Measurements from ENCODE around the gene TCERG1L. TPM values are rescaled to one million over a fixed set of nuclear protein-coding genes. Genes with fewer than 3 reads are reported as not detected.
"Not testable (repeated sequence)": the region's sequence is repeated elsewhere in the genome, so short reads cannot be mapped to it uniquely, and the experiment has no call there.

The TCERG1L gene
- total RNA-seq, 6 experiments from 2014 or later, result not detected

GRCh38 chr10:131109726-131110125 lies 201.8 kb downstream of the TCERG1L start:
- ATAC-seq, result no peak
- Histone ChIP-seq H3K9me3 (no peaks in the 10 kb centered on the region), H3K4me3 (no peak overlapping the region), H3K27me3 (no peaks in the 10 kb centered on the region), H3K4me1 (no peaks in the 10 kb centered on the region), H3K27ac (no peak overlapping the region), H3K36me3 (no peaks in the 10 kb centered on the region)
- intact Hi-C loops (cut with DNase I), result no loop called here
- DNase-seq, result no peak
- 80% methylated on average over 1 of the region's 16 CpGs for WGBS (ENCODE audit: insufficient coverage, low coverage, low lambda C conversion rate, missing lambda C conversion rate)
- TF ChIP-seq, protein P1, sequence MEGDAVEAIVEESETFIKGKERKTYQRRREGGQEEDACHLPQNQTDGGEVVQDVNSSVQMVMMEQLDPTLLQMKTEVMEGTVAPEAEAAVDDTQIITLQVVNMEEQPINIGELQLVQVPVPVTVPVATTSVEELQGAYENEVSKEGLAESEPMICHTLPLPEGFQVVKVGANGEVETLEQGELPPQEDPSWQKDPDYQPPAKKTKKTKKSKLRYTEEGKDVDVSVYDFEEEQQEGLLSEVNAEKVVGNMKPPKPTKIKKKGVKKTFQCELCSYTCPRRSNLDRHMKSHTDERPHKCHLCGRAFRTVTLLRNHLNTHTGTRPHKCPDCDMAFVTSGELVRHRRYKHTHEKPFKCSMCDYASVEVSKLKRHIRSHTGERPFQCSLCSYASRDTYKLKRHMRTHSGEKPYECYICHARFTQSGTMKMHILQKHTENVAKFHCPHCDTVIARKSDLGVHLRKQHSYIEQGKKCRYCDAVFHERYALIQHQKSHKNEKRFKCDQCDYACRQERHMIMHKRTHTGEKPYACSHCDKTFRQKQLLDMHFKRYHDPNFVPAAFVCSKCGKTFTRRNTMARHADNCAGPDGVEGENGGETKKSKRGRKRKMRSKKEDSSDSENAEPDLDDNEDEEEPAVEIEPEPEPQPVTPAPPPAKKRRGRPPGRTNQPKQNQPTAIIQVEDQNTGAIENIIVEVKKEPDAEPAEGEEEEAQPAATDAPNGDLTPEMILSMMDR (IDR thresholded peaks at IDR 0.05), result no peak
- no peak for TF ChIP-seq POLR2A (IDR thresholded peaks at IDR 0.05)

DNA sequence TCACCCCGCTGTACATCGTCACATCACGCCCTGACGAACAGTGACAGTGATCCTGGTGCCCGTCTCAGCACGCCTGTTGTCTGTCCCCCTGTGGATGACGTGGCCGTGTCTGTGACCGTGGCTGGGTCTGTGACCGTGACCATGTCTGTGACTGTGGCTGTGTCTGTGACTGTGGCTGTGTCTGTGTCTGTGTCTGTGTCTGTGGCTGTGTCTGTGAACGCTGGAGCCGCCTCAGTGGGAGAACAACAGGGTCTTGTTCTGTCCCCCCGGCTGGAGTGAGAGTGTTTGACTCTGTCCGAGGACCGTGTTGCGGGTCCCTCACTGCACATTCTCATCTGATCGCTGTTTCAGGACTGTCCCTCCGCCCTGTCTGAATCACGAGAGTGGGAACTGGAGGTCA lies 202.2 kb downstream of the TCERG1L start:
- WGBS (ENCODE audit: insufficient coverage, low coverage, low lambda C conversion rate, missing lambda C conversion rate), result 78% methylated on average over 13 of the region's 19 CpGs
- intact Hi-C loops (cut with DNase I), result no loop called here
- ATAC-seq (no peak), DNase-seq (no peak)
- Histone ChIP-seq H3K4me1 (no peaks in the 10 kb centered on the region), H3K27me3 (no peaks in the 10 kb centered on the region), H3K9me3 (no peaks in the 10 kb centered on the region), H3K27ac (no peak overlapping the region), H3K4me3 (no peak overlapping the region), H3K36me3 (no peaks in the 10 kb centered on the region)
- TF ChIP-seq, protein P1 (IDR thresholded peaks at IDR 0.05), result no peak
- no peak for TF ChIP-seq POLR2A (IDR thresholded peaks at IDR 0.05)

- intact Hi-C loops (cut with DNase I), result no loop called here
- 91% methylated on average over 3 of the region's 9 CpGs for WGBS (ENCODE audit: insufficient coverage, low coverage, low lambda C conversion rate, missing lambda C conversion rate)
Observed at GRCh38 chr10:131107970-131108369, 203.6 kb downstream of the TCERG1L start.

GRCh38 chr10:131102676-131103075 lies 208.8 kb downstream of the TCERG1L start:
- Histone ChIP-seq H3K27ac (no peak overlapping the region), H3K9me3 (no peaks in the 10 kb centered on the region), H3K36me3 (no peaks in the 10 kb centered on the region), H3K27me3 (no peaks in the 10 kb centered on the region), H3K4me3 (no peak overlapping the region), H3K4me1 (no peaks in the 10 kb centered on the region)
- no peak for ATAC-seq
- no peak for DNase-seq
- WGBS (ENCODE audit: insufficient coverage, low coverage, low lambda C conversion rate, missing lambda C conversion rate), result 62% methylated on average over 3 of the region's 13 CpGs
- intact Hi-C loops (cut with DNase I), result no loop called here
- no peak for TF ChIP-seq POLR2A (IDR thresholded peaks at IDR 0.05)
- TF ChIP-seq, protein P1 (IDR thresholded peaks at IDR 0.05), result no peak

More at GRCh38 chr10:131107970-131108369, 203.6 kb downstream of the TCERG1L start:
- no peak overlapping the region for H3K4me3 ChIP-seq
- no peaks in the 10 kb centered on the region for H3K9me3 ChIP-seq
- H3K27ac ChIP-seq, result no peak overlapping the region
- H3K27me3 ChIP-seq, result no peaks in the 10 kb centered on the region
- no peaks in the 10 kb centered on the region for H3K4me1 ChIP-seq
- TF ChIP-seq, protein P1 (IDR thresholded peaks at IDR 0.05), result no peak
- no peak for TF ChIP-seq POLR2A (IDR thresholded peaks at IDR 0.05)
- no peak for ATAC-seq
- DNase-seq, result no peak
- no peaks in the 10 kb centered on the region for H3K36me3 ChIP-seq

DNA sequence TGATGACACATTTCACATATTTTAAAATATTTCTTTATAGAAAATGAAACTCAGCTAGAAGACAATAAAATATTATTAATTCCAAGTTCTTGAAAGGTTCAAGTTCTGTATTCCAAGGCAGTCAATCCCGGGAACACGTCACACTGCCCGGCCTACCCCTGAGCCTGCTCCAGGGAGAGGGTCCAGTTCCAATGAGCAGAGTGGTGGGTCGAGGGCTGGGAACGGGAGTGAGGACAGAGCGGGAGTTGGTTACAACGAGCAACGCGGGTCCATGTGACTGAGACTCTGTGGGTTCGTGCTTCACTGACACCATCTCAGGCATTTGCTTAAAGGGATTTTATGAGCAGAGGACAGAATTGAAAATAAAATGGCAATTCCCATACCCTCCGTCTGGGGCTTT lies 209.4 kb downstream of the TCERG1L start:
- Histone ChIP-seq H3K4me3 (no peak overlapping the region), H3K9me3 (no peaks in the 10 kb centered on the region), H3K27ac (no peak overlapping the region), H3K27me3 (no peaks in the 10 kb centered on the region), H3K4me1 (no peaks in the 10 kb centered on the region), H3K36me3 (no peaks in the 10 kb centered on the region)
- DNase-seq, result no peak
- TF ChIP-seq, protein P1 (IDR thresholded peaks at IDR 0.05), result no peak
- no peak for TF ChIP-seq POLR2A (IDR thresholded peaks at IDR 0.05)
- WGBS (ENCODE audit: insufficient coverage, low coverage, low lambda C conversion rate, missing lambda C conversion rate), result 74% methylated on average over 10 of the region's 11 CpGs
- intact Hi-C loops (cut with DNase I), result no loop called here
- no peak for ATAC-seq

- H3K4me3 ChIP-seq; H3K27ac ChIP-seq; H3K4me1 ChIP-seq; DNase-seq; intact Hi-C loops (cut with DNase I); H3K36me3 ChIP-seq; H3K27me3 ChIP-seq; H3K9me3 ChIP-seq: not testable (repeated sequence)
- ATAC-seq, result peak in 1 of 4 donors; percentile 21
- WGBS (ENCODE audit: insufficient coverage, low coverage, low lambda C conversion rate, missing lambda C conversion rate), result 49% methylated on average over 15 of the region's 16 CpGs
Observed at GRCh38 chr10:131100418-131101410, 210.8 kb downstream of the TCERG1L start.
